H1 (cell line): ENCODE data around the gene SLC9A7.

Experiments
- CBX5 ChIP-seq: fragments of 300-800, 300-1000 bp; sonication (generic); IDR thresholded peaks from 2 replicates; pipeline ENCODE4 v1.7.1; 2016; ENCODE audit warnings: antibody characterized with exemption, low read length, low read depth
- CEBPB ChIP-seq: IDR thresholded peaks from 2 replicates; pipeline ENCODE4 v1.6.1; 2012; ENCODE audit warnings: low read depth, low read length
- CHD2 ChIP-seq: IDR thresholded peaks from 2 replicates; pipeline ENCODE4 v1.6.1; 2012; ENCODE audit warnings: low read length, improper control_type of control experiment
- CTCF ChIP-seq, 3 experiments: IDR thresholded peaks; 1 replicate in 2 of 3; 2 replicates in 1 of 3; pipeline versions ENCODE4 v1.5.1 to v1.6.1; 2011; ENCODE audit warnings: low read length in 3 of 3, mild to moderate bottlenecking in 3 of 3, inconsistent platforms in 2 of 3, low read depth in 1 of 3, moderate library complexity in 1 of 3; ENCODE audit not compliant: insufficient read depth in 1 of 3; ENCODE audit errors: control extremely low read depth in 1 of 3
- EGR1 ChIP-seq: IDR thresholded peaks from 2 replicates; pipeline ENCODE4 v1.6.1; 2011; ENCODE audit warnings: low read depth, low read length, borderline replicate concordance
- EZH2 ChIP-seq: fragments of 200-600 bp; sonication (generic); IDR thresholded peaks from 2 replicates; pipeline ENCODE4 v1.7.1; 2012; ENCODE audit warnings: low read depth, mild to moderate bottlenecking, moderate library complexity, low read length, inconsistent platforms; ENCODE audit not compliant: severe bottlenecking
- FOSL1 ChIP-seq: IDR thresholded peaks from 2 replicates; pipeline ENCODE4 v1.6.1; 2011; ENCODE audit warnings: mild to moderate bottlenecking, low read depth, low read length, moderate library complexity; ENCODE audit not compliant: insufficient read depth
- GTF2F1 ChIP-seq: IDR thresholded peaks from 2 replicates; pipeline ENCODE4 v1.6.1; 2012; ENCODE audit warnings: low read depth, low read length, improper control_type of control experiment, borderline replicate concordance
- HDAC2 ChIP-seq, 2 experiments: fragments of 300-600 bp in 1 of 2; sonication (generic) in 1 of 2; IDR thresholded peaks; 2 replicates each; pipeline ENCODE4 v1.6.1; 2011 to 2012; ENCODE audit warnings: low read depth in 2 of 2, low read length in 2 of 2, mild to moderate bottlenecking in 2 of 2, moderate library complexity in 2 of 2, borderline replicate concordance in 1 of 2, inconsistent platforms in 1 of 2
- MAX ChIP-seq: IDR thresholded peaks from 2 replicates; pipeline ENCODE4 v1.6.1; 2012; ENCODE audit warnings: inconsistent platforms
- POLR2AphosphoS5 ChIP-seq: IDR thresholded peaks from 2 replicates; pipeline ENCODE4 v1.6.1; 2011; ENCODE audit warnings: low read depth, low read length
- TAF1 ChIP-seq: IDR thresholded peaks from 2 replicates; pipeline ENCODE4 v1.6.1; 2011; ENCODE audit warnings: mild to moderate bottlenecking, low read depth, low read length

GRCh38 chrX:46743046-46743445 lies 15.9 kb downstream of the SLC9A7 start:
- TF ChIP-seq TAF1 (no peak), CTCF (IDR thresholded peaks at IDR 0.05; ENCODE audit: control extremely low read depth in 1 of 3, insufficient read depth in 1 of 3, low read depth in 1 of 3, low read length in 3 of 3) (no peak), CBX5 (no peak), CEBPB (no peak), EGR1 (no peak), HDAC2 (IDR thresholded peaks at IDR 0.05; ENCODE audit: borderline replicate concordance in 1 of 2, low read depth in 2 of 2, low read length in 2 of 2) (no peak), EZH2 (no peak), POLR2AphosphoS5 (no peak), GTF2F1 (no peak), FOSL1 (no peak), CHD2 (no peak), MAX (no peak)
